IPS-NIHi7 (cell line): ENCODE measurements around the gene FBXW4.

Source experiments
- DNase-seq: peaks from one replicate; pipeline ENCODE4 v3.0.0; 2012; ENCODE audit warnings: mixed read lengths; ENCODE audit errors: extremely low spot score

Gene FBXW4, protein sequence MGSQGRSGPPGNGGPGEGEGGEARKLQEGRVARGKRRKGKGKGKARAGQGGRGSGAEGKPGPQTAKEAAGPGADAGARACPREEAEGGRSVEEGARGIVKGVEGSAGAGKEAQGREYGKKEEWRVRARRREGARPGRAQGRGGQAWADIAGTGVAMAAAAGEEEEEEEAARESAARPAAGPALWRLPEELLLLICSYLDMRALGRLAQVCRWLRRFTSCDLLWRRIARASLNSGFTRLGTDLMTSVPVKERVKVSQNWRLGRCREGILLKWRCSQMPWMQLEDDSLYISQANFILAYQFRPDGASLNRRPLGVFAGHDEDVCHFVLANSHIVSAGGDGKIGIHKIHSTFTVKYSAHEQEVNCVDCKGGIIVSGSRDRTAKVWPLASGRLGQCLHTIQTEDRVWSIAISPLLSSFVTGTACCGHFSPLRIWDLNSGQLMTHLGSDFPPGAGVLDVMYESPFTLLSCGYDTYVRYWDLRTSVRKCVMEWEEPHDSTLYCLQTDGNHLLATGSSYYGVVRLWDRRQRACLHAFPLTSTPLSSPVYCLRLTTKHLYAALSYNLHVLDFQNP

DNA sequence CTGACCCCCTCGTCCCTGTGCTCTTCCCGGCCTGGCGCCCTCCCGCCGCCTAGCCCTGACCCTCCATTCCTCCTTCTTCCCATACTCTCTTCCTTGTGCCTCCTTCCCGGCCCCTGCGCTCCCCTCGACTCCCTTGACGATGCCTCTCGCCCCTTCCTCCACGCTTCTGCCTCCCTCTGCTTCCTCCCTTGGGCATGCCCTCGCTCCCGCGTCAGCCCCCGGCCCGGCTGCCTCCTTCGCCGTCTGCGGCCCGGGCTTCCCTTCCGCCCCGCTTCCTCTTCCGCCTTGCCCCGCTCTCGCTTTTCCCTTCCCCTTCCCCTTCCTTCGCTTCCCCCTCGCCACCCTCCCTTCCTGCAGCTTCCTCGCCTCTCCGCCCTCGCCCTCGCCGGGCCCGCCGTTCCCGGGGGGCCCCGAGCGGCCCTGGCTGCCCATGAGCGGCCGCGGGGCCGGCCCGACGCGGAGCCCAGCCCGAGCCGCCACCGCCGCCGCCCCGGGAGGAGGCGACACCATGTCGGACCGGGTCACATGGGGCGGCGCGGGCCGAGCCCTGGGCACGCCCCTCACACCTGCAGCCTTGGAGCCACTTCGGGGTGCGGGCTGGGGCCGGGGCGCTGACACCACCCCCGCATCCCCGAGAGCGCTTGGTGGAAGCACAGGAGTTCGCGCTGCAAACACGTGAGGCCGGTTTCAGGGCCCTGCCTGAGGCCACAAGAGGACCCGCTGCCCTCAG is at the start of gene FBXW4:
Gene FBXW4, minus strand, starts transcription at position 497 of the 730 bp plus-strand sequence. Its CDS starts 65 bp downstream, at position 432.
- DNase-seq: peak; percentile 79

DNA sequence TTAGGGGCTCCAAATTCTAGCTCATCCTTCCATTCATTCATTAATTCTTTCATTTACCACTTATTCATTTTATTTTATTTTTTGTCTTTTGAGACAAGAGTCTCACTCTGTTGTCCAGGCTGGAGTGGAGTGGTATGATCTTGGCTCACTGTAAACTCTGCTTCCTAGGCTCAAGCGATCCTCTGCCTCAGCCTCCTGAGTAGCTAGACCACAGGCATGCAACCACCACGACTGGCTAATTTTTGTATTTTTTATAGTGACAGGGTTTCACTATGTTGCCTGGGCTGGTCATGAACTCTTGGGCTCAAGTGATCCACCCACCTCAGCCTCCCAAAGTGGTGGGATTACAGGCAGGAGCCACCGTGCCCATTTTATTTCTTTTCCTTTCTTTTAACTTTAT is 49.3 kb upstream of the FBXW4 start:
- DNase-seq: no peak

DNA sequence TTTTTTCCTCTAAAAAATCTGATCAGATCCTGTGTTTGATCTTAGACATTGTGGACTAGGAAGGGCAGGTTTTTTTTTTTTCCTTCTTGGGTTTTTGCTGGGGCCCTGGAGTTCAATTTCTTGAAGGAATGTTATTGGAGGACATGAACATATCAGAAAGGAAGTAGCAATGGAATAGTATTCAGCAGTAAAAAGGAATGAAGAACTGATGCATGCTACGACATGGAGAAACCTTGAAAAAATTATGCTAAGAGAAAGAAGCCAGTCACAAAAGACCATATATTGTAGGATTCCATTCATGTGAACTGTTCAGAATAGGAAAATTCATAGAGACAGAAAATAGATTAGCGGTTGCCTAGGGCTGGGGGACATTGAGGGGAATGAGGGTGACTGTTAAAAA is 47.0 kb upstream of the FBXW4 start:
- DNase-seq: no peak

DNA sequence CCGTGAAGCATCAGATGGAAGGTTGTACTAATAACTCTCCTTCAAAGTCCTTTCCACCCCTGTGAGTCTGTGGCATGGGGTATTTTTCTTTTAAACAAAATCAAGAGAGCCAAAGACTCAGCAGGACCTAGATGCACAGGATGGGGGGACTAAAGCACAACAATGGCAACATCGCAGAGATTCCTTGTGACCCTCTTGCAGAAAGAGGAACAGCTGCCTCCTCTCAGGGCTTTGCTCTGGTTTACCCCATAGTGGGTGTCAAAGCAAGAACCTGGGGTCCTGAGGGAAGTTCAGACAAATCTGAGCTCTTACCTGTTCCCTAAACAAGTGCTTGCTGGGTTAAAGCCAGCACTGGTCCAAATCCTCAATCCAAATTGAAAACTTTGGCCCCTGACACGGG is 41.7 kb upstream of the FBXW4 start:
- DNase-seq: no peak

DNA sequence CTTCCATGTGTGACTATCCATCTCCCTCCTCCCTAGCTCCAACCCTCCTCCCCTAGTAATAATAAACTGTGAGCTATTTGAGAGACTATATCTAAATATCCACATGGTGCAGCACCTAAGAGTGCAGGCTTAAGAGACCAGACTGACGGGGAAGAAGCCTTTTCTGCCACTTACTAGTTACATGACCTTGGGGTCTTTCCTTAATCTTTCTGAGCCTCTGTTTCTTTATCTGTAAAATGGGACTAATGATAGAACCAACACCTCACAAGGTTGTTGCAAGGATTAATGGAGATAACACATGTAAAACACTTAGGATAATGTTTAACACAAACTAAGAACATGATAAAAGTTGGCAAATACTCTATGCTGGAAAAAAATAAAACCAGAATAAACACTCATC is 37.1 kb upstream of the FBXW4 start:
- DNase-seq: no peak

DNA sequence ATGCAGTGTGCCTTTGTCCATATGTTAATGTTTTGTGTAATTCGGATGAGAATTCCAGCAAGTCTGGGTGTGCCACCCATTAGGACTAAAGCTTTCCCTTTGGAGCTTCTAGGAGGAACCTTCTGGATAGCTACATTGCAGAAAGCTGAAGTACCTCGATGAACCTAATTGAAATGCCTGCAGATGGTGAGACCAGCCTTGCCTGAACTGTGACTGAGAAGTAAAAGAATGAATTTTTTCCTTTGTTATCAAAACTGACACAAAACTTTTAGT is 31.1 kb upstream of the FBXW4 start:
- DNase-seq: no peak

DNA sequence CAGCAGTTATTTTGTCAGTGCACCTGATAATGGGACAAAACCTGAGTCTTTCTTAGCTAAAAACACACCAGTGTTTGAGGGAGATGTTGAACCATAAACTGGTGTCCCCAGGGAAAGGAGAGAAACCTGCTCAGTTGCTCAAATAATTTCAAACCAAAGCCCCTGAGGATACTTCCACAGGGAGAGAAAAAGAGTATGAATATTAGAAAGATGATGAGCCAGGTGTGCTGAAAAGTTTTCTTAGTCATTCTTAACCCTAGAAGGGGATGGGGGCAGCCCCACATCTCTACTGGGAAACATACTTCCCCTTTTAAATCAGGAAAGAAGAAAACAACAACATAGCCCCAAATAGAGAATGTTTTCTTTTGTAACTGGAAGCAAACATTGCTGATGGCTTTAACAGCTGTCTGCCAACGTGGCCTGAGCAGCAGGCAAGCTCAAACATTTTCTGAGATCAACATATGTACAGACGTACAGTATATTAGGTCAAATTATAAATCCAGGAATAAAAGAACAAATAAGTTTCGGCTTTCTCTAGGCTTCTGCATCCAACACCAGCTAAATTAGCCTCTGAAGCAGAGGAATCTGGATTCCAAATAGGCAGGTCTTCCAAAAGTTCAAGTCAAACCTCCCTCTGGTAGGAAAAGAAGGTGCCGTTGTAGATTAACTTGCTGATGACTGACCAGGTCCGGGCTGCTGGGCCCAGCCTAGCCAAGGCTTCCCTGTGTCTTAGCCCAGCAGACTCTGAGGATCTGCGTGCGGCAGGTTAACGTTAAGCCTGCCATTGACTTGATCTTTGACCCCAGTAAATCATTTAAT is 30.5 kb upstream of the FBXW4 start:
- no peak for DNase-seq

DNA sequence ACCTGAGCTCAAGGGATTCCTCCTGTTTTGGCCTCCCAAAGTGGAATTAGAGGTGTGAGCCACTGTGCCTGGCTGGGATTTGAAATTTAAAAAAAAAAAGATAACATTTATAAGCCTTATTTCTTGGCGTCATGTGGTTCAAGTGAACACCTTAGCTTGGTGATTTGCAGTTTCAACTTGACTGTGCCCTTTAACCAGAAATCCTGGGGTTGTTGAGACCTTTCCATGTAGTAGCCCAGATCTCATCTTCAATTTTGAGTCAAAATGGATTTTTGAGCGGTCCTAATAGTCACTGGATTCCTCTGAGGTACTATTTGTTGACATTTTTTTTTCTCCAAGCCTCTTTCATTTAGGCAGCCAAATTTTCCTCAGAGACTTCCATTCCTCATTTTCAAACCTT is 29.5 kb upstream of the FBXW4 start:
- no peak for DNase-seq

DNA sequence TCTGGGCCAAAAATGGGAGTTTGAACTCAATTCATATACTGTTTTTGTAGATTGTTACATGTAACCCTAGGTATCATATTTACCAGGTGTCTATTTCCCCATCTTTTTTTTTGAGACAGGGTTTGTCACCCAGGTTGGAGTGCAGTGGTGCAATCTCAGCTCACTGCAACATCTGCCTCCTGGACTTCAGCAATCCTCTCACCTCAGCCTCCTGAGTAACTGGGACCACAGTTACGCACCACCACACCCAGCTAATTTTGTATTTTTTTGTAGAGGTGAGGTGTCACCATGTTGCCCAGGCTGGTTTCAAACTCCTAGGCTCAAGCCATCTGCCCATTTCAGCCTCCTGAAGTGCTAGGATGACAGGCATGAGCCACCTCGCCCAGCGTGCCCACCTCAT is 28.2 kb upstream of the FBXW4 start:
- no peak for DNase-seq

DNA sequence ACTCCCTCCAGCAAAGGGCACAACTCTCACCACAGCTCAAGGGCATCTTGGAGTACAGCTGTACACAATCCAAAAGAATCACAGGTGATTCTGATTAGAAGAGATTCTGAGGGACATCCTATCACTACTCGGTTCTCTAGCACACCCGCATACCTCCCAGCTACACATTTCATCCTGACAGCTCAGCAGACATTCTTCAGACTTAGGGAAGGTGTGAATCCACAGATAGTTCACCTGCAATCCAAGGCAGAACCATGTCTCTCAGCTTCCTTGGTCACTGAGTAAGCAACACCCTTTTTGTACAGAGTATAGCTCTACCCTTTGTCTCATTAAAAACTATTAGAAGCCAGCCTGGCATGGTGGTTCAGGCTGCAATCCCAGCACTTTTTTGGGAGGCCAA is 26.8 kb upstream of the FBXW4 start:
- DNase-seq: no peak

DNA sequence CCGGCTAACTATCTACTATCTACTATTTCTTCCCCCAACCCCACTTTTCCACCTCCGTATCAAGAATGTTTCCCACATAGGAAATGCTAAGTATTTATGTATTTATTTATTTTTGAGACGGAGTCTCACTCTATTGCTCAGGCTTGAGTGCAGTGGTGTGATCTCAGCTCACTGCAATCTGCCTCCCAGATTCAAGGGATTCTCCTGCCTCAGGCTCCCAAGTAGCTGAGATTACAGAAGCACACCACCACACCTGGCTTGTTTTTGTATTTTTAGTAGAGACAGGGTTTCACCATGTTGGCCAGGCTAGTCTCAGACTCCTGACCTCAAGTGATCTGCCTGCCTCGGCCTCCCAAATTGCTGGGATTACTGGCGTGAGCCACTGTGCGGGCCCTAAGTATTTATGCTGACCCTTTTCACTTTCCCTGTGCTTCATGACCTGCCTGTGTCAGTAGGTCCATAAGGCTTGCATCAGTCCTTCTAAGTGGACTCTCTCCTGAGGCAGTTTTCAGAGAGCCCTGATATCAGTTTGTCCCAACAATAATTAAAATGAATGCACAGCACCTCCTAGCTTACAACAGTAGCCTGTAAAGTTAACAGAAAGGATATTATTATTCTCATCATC is 25.7 kb upstream of the FBXW4 start:
- DNase-seq: no peak

DNA sequence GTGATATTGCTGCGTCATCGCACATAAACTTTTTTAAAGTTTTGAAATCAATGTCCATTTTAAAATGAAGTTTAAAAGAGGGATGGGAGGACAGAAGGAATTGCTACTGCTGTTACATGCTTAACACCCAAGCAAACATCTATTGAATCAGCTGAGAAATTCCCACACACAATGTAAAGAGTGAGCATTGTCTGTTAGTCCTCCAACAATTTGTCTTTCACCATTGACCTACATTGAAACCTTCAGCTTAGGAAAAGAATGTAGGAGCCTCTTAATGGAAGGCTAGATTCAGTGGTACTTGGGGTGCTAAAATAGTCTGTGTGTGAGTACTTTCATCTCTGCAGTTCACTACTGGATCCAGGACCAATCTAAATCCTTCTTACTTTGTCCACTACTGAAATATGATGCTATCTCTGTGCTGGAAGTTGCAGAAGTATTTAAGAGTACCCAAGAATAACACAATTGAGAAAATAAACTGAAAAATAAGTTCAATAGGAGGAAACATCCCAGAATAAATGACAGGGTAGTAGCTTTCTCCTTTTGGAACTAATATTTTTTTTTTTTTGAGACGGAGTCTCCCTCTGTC is 23.8 kb upstream of the FBXW4 start:
- DNase-seq: no peak

DNA sequence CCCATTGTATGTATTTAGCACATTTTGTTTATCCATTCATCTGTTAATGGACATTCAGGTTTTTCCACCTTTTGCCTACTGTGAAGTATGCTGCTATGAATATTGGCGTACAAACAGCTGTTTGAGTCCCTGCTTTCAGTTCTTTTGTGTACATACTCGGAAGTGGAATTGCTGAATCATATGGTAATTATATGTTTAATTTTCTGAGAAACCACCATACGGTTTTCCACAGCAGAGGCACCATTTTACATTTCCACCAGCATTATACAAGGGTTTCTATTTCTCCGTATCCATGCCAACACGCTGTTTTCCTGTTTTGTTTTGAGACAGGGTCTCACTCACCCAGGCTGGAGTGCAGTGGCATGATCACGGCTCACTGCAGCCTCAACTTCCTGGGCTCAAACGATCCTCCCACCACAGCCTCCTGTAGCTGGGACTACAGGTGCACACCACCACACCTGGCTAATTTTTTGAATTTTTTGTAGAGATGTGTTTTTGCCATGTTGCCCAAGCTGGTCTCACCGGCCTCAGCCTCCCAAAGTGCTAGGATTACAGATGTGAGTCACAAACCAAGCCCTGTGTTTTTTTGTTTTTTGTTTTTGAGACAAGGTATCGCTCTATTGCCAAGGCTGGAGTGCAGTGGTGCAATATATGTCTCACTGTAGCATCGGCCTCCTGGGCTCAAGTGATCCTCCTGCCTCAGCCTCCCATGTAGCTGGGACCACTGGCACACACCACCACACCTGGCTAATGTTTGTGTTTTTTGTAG is 22.1 kb upstream of the FBXW4 start:
- DNase-seq: no peak

DNA sequence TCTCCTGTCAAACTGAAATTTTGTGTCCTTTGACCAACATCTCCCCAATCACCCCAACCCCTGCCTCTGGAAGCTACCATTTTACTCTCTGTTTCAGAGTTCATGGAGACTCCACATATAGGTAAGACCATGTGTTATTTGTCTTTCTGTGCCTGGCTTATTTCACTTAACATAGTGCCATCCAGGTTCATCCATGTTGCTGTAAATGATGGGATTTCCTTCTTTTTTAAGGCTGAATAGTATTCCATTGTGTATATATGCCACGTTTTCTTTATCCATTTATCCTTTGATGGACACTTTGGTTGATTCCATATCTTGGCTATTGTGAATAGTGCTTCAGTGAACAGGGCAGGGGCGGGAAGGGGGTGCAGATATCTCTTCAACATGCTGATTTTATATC is 18.0 kb upstream of the FBXW4 start:
- DNase-seq: no peak

DNA sequence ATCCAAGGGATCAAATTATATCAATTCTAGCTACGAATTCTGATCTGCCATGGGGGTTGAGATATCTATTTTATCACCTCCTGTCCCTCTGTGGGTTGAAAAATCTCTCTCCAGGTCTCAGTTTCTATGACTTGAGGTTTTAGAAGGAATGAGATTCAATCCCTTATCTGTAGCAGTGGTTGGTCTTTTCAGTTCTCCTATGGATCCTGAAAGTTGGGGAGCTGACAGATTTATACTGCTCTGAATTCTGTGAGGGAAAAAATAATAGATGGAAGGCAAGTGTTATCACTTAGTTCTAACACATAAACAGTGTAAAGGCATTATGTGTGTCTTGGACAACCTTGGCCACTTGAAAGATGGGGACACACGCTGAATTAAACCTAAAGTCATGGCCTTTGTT is 15.8 kb upstream of the FBXW4 start:
- no peak for DNase-seq

DNA sequence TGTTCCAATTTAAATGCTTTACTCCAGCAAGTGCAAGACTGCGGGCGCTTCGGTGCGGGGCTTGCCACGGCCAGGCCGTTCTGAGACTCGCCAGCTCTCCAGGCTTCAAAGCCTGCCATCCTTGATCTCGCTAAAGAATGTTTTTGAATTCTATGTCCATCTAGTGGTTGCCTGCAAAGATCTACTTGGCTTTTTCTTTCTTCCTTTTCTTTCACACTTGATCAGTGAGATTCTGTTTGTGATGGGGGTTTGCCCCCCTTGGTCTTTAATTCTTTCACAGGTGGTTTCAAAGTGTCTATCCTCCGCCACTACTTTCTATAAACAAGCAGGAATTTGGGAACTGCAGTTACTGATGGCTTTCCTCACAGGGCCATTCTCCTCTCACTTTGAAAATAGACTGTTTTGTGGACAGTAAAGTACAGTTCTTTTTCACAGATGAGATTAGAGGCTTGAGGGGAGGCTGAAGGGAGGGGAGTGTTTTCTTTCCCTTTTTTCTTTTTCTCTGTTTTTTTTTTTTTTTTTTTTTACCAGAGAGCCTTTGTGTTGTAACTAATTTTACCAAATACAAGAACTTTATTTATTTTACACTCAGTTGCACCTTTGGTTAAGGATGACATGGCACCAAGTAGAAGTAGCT is 15.2 kb upstream of the FBXW4 start:
- DNase-seq: no peak

DNA sequence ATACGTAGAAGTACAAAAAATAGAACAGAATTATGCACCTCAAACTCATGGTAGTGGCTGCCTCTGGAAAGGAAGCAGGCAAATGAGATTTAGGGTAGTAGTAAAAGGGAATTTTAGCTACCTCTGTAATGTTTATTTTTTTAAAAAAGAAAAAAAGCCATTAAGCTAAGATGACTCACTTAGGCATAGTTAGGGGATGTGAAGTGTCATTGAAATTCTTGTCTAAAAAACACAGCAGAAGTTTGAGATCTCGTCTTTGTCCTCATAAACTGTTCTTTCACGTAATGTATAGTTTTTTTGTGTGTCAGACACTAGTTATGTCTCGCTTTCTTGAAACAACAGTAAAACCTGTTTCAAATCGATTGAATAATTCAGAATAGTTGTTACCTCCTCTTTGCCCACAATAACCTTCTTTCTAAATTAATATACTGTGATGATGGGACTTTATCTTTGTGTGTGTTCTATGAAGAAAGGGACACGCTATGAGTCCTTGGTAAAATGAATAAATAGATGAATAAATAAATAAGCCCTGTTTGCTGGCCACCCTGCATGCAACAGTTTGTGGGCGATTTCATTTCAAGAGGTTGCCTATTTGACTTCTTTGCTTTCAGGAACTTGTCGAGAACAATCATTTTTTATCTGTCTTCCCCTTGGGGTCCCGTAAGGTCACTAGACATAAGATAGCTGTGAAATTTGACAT is 14.5 kb upstream of the FBXW4 start:
- DNase-seq: no peak

DNA sequence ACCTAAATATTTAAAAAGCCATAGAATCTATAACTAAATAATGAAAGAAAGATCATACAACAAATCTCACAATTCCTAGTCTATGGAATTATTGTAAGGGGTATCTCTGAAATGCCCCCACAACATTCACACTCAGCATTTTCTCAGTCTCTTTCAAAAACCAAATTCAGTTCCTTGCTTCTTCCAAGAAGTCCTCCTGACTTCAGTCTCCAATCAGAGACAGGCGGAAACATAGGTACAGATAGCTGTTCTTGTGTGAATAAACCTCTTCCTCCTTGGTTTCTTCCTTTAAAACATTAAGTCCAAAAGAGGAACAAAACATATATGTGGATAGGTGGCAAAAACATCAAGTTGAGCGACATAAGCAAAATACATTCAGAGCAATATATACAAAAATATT is 13.9 kb upstream of the FBXW4 start:
- no peak for DNase-seq

DNA sequence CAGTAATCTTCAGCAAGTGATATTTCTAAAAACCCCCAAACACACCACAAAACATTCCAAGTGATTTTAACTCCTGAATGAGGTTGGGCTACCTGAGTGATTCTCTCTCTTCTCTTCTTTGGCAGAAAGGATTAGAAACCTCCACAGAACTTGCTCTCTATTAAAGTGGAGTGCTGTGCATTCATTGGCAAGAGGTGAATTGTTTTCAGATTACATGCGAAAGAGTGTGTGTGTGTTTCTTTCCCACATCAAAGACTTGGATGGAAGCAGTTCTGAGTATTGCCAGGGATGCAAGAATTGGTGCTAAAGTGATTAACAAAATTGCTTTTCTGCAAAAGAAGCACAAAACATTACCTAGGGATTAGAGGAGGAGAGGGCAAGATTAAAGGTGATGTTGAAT is 13.1 kb upstream of the FBXW4 start:
- DNase-seq: no peak

DNA sequence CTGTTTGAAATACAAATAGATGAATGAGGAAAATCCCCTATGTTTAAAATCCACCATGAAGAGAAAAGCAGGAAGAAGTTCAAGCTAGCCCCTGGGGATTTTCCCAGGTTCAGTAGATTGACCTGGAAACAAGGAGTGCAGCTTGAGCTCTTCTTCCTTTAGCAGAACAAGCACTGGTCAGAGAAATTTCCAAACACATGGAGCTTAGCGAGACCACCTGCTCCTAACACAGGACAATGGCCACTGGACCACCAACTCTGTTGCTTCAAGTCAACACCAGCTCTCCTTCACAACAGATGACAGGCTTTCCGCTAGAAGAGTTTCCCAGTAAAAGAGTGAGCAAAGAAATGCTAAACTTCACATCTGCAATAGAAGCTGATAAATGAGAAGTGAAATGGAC is 9.4 kb upstream of the FBXW4 start:
- DNase-seq: no peak
